Measurements from ENCODE around the gene CD28. TPM values are rescaled to one million over a fixed set of nuclear protein-coding genes. Genes with fewer than 3 reads are reported as not detected.
A peak's percentile ranks its signal among the peaks of the same experiment; 100 is the strongest.

Gene CD28
- total RNA-seq, 2 donors from 2014 or later, result 1.5 to 1.9 TPM

GRCh38 chr2:203713381-203713780 lies 6.9 kb downstream of the CD28 start:
- intact Hi-C loops (cut with DNase I), result no loop called here
- Histone ChIP-seq H3K27me3 (no peaks in the 10 kb centered on the region), H3K36me3 (no peaks in the 10 kb centered on the region), H3K27ac (no peak overlapping the region), H3K4me1 (no peaks in the 10 kb centered on the region), H3K9me3 (no peaks in the 10 kb centered on the region), H3K9ac (ENCODE audit: low read depth in 2 of 2, low read length in 2 of 2) (no peak overlapping the region), H3K4me3 (no peak overlapping the region)
- no peak for DNase-seq
- TF ChIP-seq, protein P1, sequence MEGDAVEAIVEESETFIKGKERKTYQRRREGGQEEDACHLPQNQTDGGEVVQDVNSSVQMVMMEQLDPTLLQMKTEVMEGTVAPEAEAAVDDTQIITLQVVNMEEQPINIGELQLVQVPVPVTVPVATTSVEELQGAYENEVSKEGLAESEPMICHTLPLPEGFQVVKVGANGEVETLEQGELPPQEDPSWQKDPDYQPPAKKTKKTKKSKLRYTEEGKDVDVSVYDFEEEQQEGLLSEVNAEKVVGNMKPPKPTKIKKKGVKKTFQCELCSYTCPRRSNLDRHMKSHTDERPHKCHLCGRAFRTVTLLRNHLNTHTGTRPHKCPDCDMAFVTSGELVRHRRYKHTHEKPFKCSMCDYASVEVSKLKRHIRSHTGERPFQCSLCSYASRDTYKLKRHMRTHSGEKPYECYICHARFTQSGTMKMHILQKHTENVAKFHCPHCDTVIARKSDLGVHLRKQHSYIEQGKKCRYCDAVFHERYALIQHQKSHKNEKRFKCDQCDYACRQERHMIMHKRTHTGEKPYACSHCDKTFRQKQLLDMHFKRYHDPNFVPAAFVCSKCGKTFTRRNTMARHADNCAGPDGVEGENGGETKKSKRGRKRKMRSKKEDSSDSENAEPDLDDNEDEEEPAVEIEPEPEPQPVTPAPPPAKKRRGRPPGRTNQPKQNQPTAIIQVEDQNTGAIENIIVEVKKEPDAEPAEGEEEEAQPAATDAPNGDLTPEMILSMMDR (IDR thresholded peaks at IDR 0.05), result no peak

- TF ChIP-seq, protein P1 (IDR thresholded peaks at IDR 0.05), result no peak
- H3K4me1 ChIP-seq, result no peaks in the 10 kb centered on the region
- H3K4me3 ChIP-seq, result no peak overlapping the region
- H3K9me3 ChIP-seq, result no peaks in the 10 kb centered on the region
- no peaks in the 10 kb centered on the region for H3K27me3 ChIP-seq
- peak; percentile 34 for DNase-seq
- no peak overlapping the region for H3K27ac ChIP-seq
- intact Hi-C loops (cut with DNase I), result no loop called here
- H3K9ac ChIP-seq (ENCODE audit: low read depth in 2 of 2, low read length in 2 of 2), result no peak overlapping the region
- H3K36me3 ChIP-seq, result no peaks in the 10 kb centered on the region
Measured at GRCh38 chr2:203714112-203714511, 7.7 kb downstream of the CD28 start.

DNA sequence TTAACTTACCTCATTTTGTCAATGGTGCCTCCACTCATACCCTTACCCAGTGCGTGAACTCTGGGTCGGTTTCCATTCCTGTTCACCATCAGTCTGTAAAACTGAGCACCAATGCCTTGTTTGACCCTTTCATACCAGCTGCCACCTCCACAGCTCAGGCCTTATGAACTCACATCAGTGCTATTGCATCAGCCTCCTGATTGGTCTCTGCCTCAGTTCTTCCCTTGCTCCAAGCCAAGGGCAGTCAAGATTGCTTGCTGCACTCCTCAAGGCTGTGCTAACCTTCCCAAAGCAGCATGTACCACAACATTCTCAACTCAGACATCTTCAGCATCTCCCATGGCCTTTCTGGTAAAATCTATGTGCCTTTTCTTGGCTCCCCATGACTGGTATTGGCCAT lies 9.3 kb downstream of the CD28 start:
- no peak for DNase-seq

GRCh38 chr2:203718087-203718486 lies 11.6 kb downstream of the CD28 start:
- TF ChIP-seq, protein P1 (IDR thresholded peaks at IDR 0.05), result no peak
- H3K27ac ChIP-seq, result no peak overlapping the region
- no peaks in the 10 kb centered on the region for H3K27me3 ChIP-seq
- no peaks in the 10 kb centered on the region for H3K9me3 ChIP-seq
- intact Hi-C loops (cut with DNase I), result no loop called here
- no peak overlapping the region for H3K4me3 ChIP-seq
- DNase-seq, result no peak
- H3K36me3 ChIP-seq, result no peaks in the 10 kb centered on the region
- H3K4me1 ChIP-seq, result no peaks in the 10 kb centered on the region
- H3K9ac ChIP-seq (ENCODE audit: low read depth in 2 of 2, low read length in 2 of 2), result no peak overlapping the region

More for the DNA sequence above, 9.3 kb downstream of the CD28 start:
- no peak overlapping the region for H3K9ac ChIP-seq (ENCODE audit: low read depth in 2 of 2, low read length in 2 of 2)
- no peaks in the 10 kb centered on the region for H3K27me3 ChIP-seq
- intact Hi-C loops (cut with DNase I), result no loop called here
- TF ChIP-seq, protein P1 (IDR thresholded peaks at IDR 0.05), result no peak
- H3K4me3 ChIP-seq, result no peak overlapping the region
- no peaks in the 10 kb centered on the region for H3K4me1 ChIP-seq
- H3K27ac ChIP-seq, result no peak overlapping the region
- no peaks in the 10 kb centered on the region for H3K36me3 ChIP-seq
- no peaks in the 10 kb centered on the region for H3K9me3 ChIP-seq

- no peak for DNase-seq
- H3K4me1 ChIP-seq, result no peaks in the 10 kb centered on the region
- no peaks in the 10 kb centered on the region for H3K36me3 ChIP-seq
- no peaks in the 10 kb centered on the region for H3K27me3 ChIP-seq
- H3K27ac ChIP-seq, result peak overlapping the region; percentile 10
- TF ChIP-seq, protein P1 (IDR thresholded peaks at IDR 0.05), result no peak
- intact Hi-C loops (cut with DNase I), result no loop called here
- H3K9ac ChIP-seq (ENCODE audit: low read depth in 2 of 2, low read length in 2 of 2), result no peak overlapping the region
- H3K9me3 ChIP-seq, result no peaks in the 10 kb centered on the region
- H3K4me3 ChIP-seq, result no peak overlapping the region
Measured at GRCh38 chr2:203719456-203720410, 13.3 kb downstream of the CD28 start.
